ENCODE data around the gene HMCN2. TPM values are rescaled to one million over a fixed set of nuclear protein-coding genes. Genes with fewer than 3 reads are reported as not detected.
"Not testable (repeated sequence)": the region's sequence is repeated elsewhere in the genome, so short reads cannot be mapped to it uniquely, and the experiment has no call there.

HMCN2 gene
- polyA plus RNA-seq, 2 of the 4 experiments (the other 2 are of a cell fraction): 0.01 TPM; not detected in 1

DNA sequence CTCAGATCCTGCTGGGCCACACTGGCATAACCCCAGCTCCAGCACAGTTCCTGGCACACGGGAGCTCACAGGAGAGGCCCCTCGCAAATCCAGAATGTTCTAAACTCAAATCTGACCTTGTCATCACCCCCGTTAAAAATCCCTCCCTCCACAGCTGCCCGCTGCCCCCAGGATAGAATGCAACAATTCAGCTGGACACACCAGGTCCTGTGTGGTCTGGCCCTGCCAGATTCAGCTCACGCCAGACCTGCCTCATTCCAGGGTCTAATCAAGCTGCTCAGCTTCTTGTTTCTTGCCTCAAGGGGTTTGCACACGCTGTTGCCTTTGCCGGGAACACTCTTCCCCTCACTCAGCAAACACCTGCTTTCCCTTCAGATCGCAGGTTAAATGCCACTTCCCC is 134.2 kb downstream of the HMCN2 start:
- H3K9me3 ChIP-seq: no peaks in the 10 kb centered on the region
- no peaks in the 10 kb centered on the region for H3K4me1 ChIP-seq
- no peak for ATAC-seq
- ChIA-PET POLR2A (no interaction called here), CTCF (interaction anchor here (0.8 to 1.1 kb wide), 2 partner anchors 14 to 61 kb away, joined by 3 read pairs; no protein-coding TSS in a partner anchor)
- no peak overlapping the region for H3K4me2 ChIP-seq
- no peak overlapping the region for H3K4me3 ChIP-seq
- FAIRE-seq: no peak
- DNase-seq (ENCODE audit: low read depth in 1 of 2, low spot score in 1 of 2): no peak
- TF ChIP-seq KDM5A (IDR thresholded peaks at IDR 0.05) (no peak), MAFK (IDR thresholded peaks at IDR 0.05; ENCODE audit: partially characterized antibody) (no peak), HOXB13 (CRISPR knock-in tag; IDR thresholded peaks at IDR 0.05; ENCODE audit: low read depth) (no peak), PHF8 (IDR thresholded peaks at IDR 0.05; ENCODE audit: borderline replicate concordance, low read depth) (no peak), EP300 (IDR thresholded peaks at IDR 0.05) (no peak), CHD4 (IDR thresholded peaks at IDR 0.05; ENCODE audit: borderline replicate concordance) (no peak), BHLHE40 (IDR thresholded peaks at IDR 0.05; ENCODE audit: low read depth, low read length) (no peak), NFE2L2 (conservative IDR thresholded peaks at IDR 0.05; ENCODE audit: low read length) (no peak), NPAS2 (CRISPR knock-in tag; IDR thresholded peaks at IDR 0.05; ENCODE audit: borderline replicate concordance) (no peak)
- TF ChIP-seq, protein P1, sequence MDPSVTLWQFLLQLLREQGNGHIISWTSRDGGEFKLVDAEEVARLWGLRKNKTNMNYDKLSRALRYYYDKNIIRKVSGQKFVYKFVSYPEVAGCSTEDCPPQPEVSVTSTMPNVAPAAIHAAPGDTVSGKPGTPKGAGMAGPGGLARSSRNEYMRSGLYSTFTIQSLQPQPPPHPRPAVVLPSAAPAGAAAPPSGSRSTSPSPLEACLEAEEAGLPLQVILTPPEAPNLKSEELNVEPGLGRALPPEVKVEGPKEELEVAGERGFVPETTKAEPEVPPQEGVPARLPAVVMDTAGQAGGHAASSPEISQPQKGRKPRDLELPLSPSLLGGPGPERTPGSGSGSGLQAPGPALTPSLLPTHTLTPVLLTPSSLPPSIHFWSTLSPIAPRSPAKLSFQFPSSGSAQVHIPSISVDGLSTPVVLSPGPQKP (IDR thresholded peaks at IDR 0.05; ENCODE audit: low read depth, low read length): no peak
- TF ChIP-seq, protein P2, sequence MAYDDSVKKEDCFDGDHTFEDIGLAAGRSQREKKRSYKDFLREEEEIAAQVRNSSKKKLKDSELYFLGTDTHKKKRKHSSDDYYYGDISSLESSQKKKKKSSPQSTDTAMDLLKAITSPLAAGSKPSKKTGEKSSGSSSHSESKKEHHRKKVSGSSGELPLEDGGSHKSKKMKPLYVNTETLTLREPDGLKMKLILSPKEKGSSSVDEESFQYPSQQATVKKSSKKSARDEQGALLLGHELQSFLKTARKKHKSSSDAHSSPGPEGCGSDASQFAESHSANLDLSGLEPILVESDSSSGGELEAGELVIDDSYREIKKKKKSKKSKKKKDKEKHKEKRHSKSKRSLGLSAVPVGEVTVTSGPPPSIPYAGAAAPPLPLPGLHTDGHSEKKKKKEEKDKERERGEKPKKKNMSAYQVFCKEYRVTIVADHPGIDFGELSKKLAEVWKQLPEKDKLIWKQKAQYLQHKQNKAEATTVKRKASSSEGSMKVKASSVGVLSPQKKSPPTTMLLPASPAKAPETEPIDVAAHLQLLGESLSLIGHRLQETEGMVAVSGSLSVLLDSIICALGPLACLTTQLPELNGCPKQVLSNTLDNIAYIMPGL (CRISPR knock-in tag; IDR thresholded peaks at IDR 0.05; ENCODE audit: borderline replicate concordance): no peak
- TF ChIP-seq, protein P3, sequence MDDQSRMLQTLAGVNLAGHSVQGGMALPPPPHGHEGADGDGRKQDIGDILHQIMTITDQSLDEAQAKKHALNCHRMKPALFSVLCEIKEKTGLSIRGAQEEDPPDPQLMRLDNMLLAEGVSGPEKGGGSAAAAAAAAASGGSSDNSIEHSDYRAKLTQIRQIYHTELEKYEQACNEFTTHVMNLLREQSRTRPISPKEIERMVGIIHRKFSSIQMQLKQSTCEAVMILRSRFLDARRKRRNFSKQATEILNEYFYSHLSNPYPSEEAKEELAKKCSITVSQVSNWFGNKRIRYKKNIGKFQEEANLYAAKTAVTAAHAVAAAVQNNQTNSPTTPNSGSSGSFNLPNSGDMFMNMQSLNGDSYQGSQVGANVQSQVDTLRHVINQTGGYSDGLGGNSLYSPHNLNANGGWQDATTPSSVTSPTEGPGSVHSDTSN (IDR thresholded peaks at IDR 0.05): no peak
- no peak overlapping the region for H3K27ac ChIP-seq
- 56% methylated on average over 8 of the region's 8 CpGs for WGBS (ENCODE audit: missing lambda C conversion rate)

DNA sequence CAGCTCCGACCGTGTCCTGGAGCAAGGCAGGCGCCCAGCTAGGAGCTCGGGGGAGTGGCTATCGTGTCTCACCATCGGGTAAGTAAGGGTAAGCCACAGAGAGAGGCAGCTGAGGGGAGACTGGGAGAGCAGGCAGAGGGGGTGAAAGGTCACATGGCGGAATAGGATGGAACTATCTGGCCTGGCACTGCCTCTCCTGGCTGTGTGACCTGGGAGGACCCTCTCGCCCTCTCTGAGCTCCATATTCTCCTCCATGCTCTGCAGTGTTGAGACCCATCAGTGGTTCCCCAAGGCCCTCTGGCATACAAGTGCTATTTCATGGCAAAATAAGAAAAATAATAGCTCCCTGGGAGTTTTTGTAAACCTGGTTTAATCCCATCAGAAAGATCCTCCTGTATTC is 135.3 kb downstream of the HMCN2 start:
- ATAC-seq (no peak), DNase-seq (ENCODE audit: low read depth in 1 of 2, low spot score in 1 of 2) (no peak), FAIRE-seq (no peak)
- no peaks in the 10 kb centered on the region for H3K4me1 ChIP-seq
- no peak overlapping the region for H3K4me2 ChIP-seq
- POLR2A ChIA-PET: no interaction called here
- no peak overlapping the region for H3K4me3 ChIP-seq
- no peaks in the 10 kb centered on the region for H3K9me3 ChIP-seq
- CTCF ChIA-PET: interaction anchor here (0.7 to 1.3 kb wide), 3 partner anchors 13 to 158 kb away, joined by 3 to 4 read pairs (median 3); no protein-coding TSS in a partner anchor
- TF ChIP-seq ZC3H11A (IDR thresholded peaks at IDR 0.05) (no peak), NPAS2 (CRISPR knock-in tag; IDR thresholded peaks at IDR 0.05; ENCODE audit: borderline replicate concordance) (no peak), ZNF302 (CRISPR knock-in tag; IDR thresholded peaks at IDR 0.05) (no peak), RARB (CRISPR knock-in tag; IDR thresholded peaks at IDR 0.05) (no peak)
- TF ChIP-seq, protein P1 (IDR thresholded peaks at IDR 0.05; ENCODE audit: low read depth, low read length): no peak
- TF ChIP-seq, protein P2 (CRISPR knock-in tag; IDR thresholded peaks at IDR 0.05; ENCODE audit: borderline replicate concordance): no peak
- TF ChIP-seq, protein P4, sequence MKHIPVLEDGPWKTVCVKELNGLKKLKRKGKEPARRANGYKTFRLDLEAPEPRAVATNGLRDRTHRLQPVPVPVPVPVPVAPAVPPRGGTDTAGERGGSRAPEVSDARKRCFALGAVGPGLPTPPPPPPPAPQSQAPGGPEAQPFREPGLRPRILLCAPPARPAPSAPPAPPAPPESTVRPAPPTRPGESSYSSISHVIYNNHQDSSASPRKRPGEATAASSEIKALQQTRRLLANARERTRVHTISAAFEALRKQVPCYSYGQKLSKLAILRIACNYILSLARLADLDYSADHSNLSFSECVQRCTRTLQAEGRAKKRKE (CRISPR knock-in tag; IDR thresholded peaks at IDR 0.05; ENCODE audit: low read depth): no peak
- no peak overlapping the region for H3K27ac ChIP-seq
- 85% methylated on average over 5 of the region's 8 CpGs for WGBS (ENCODE audit: missing lambda C conversion rate)

DNA sequence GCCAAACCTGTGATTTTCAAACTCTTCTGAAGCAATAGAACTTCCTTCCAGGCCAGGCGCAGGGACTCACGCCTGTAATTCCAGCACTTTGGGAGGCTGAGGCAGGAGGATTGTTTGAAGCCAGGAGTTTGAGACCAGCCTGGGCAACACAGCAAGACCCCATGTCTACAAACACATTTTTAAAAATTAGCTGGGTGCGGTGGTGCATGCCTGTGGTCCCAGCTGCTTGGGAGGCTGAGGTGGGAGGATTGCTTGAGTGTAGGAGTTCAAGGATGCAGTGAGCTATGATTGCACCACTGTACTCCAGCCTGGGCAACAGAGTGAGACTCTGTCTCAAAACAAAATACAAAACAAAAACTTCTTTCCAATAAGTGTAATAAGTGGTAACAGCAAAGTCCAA is 136.2 kb downstream of the HMCN2 start:
- CTCF ChIA-PET; H3K4me2 ChIP-seq; H3K4me1 ChIP-seq; FAIRE-seq; DNase-seq (ENCODE audit: low read depth in 1 of 2, low spot score in 1 of 2); H3K27ac ChIP-seq; POLR2A ChIA-PET; H3K9me3 ChIP-seq; ATAC-seq; H3K4me3 ChIP-seq: not testable (repeated sequence)
- 73% methylated on average over 3 of the region's 3 CpGs for WGBS (ENCODE audit: missing lambda C conversion rate)
